GM11168 (cell line): ENCODE results near the gene ARMS2.

Experiments
- in situ Hi-C: fragments of 300-500 bp; cut with MboI; formaldehyde crosslinking; loops from one replicate; pipeline ENCODE4 v1.12.0; 2022; ENCODE audit warnings: low sequenced_read_pairs; ENCODE audit not compliant: unreplicated experiment

ARMS2 gene

GRCh38 chr10:122468926-122469781, 14.7 kb downstream of the ARMS2 start:
- in situ Hi-C loops, result no loop called here

- in situ Hi-C loops, result no loop called here
Measured at GRCh38 chr10:122469848-122470247, 15.4 kb downstream of the ARMS2 start.

- in situ Hi-C loops, result no loop called here
Measured at GRCh38 chr10:122471531-122472177, 17.2 kb downstream of the ARMS2 start.

- in situ Hi-C loops, result no loop called here
Measured at GRCh38 chr10:122473116-122473515, 18.7 kb downstream of the ARMS2 start.

GRCh38 chr10:122474131-122474818, 19.8 kb downstream of the ARMS2 start:
- in situ Hi-C loops, result no loop called here

GRCh38 chr10:122475100-122475499, 20.6 kb downstream of the ARMS2 start:
- in situ Hi-C loops, result no loop called here

GRCh38 chr10:122475591-122476332, 21.3 kb downstream of the ARMS2 start:
- in situ Hi-C loops, result no loop called here

- in situ Hi-C loops, result no loop called here
Measured at GRCh38 chr10:122476333-122476695, 21.9 kb downstream of the ARMS2 start.

GRCh38 chr10:122477436-122477835, 23.0 kb downstream of the ARMS2 start:
- in situ Hi-C loops, result no loop called here

GRCh38 chr10:122478971-122479370, 24.5 kb downstream of the ARMS2 start:
- in situ Hi-C loops, result no loop called here

GRCh38 chr10:122480146-122480833, 25.8 kb downstream of the ARMS2 start:
- in situ Hi-C loops, result no loop called here

GRCh38 chr10:122481296-122482056, 27.0 kb downstream of the ARMS2 start:
- in situ Hi-C loops, result no loop called here

GRCh38 chr10:122484276-122485060, 30.0 kb downstream of the ARMS2 start:
- in situ Hi-C loops, result no loop called here

- in situ Hi-C loops, result no loop called here
Measured at GRCh38 chr10:122485670-122486069, 31.2 kb downstream of the ARMS2 start.

GRCh38 chr10:122486406-122487080, 32.1 kb downstream of the ARMS2 start:
- in situ Hi-C loops, result no loop called here

GRCh38 chr10:122487174-122487765, 32.8 kb downstream of the ARMS2 start:
- in situ Hi-C loops, result no loop called here

- in situ Hi-C loops, result no loop called here
Measured at GRCh38 chr10:122490268-122490667, 35.8 kb downstream of the ARMS2 start.
